Prostate gland (tissue), 2 donors: ENCODE data around the gene ADAMTS17.

Experiments
- POLR2A ChIP-seq: fragments of 450-650 bp; IDR thresholded peaks from one replicate; pipeline ENCODE4 v1.6.1; 2016; ENCODE audit warnings: antibody characterized with exemption, mild to moderate bottlenecking
- POLR2AphosphoS5 ChIP-seq: sonication (generic); formaldehyde crosslinking; IDR thresholded peaks from one replicate; pipeline ENCODE4 v1.6.1; 2017; ENCODE audit warnings: antibody characterized with exemption
- TF ChIP-seq, protein P1 (sequence below), 4 experiments: fragments of 200-600 bp in 2 of 4; fragments of 450-650 bp in 2 of 4; sonication (generic) in 2 of 4; IDR thresholded peaks; 1 replicate in 3 of 4; 2 replicates in 1 of 4; pipeline ENCODE4 v1.5.1; 2016 to 2019; ENCODE audit warnings: antibody characterized with exemption in 4 of 4, mild to moderate bottlenecking in 2 of 4, moderate library complexity in 2 of 4

DNA sequence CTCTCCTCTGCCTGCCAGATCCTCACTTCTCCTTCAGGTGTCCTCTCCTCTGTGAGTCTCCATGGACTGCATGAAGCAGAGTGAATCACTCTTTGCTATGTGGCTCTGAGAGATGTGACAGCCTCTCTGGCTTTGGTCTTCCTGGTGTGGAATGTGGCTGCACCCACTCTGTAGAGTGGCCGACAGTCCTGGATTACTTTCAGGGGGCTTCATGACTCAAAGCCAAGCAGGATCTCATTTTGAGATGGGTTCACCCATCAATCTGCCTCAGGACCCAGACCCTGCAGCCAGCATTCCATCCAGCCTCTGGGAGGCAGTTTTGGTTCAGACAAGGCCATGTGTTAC, 386.6 kb downstream of the ADAMTS17 start:
- TF ChIP-seq POLR2AphosphoS5 (no peak), POLR2A (no peak)
- TF ChIP-seq, protein P1, sequence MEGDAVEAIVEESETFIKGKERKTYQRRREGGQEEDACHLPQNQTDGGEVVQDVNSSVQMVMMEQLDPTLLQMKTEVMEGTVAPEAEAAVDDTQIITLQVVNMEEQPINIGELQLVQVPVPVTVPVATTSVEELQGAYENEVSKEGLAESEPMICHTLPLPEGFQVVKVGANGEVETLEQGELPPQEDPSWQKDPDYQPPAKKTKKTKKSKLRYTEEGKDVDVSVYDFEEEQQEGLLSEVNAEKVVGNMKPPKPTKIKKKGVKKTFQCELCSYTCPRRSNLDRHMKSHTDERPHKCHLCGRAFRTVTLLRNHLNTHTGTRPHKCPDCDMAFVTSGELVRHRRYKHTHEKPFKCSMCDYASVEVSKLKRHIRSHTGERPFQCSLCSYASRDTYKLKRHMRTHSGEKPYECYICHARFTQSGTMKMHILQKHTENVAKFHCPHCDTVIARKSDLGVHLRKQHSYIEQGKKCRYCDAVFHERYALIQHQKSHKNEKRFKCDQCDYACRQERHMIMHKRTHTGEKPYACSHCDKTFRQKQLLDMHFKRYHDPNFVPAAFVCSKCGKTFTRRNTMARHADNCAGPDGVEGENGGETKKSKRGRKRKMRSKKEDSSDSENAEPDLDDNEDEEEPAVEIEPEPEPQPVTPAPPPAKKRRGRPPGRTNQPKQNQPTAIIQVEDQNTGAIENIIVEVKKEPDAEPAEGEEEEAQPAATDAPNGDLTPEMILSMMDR (IDR thresholded peaks at IDR 0.05) = no peak
